GM18526 (cell line): ENCODE measurements around the gene C1S.

Experiments
- POLR2A ChIP-seq: IDR thresholded peaks from 3 replicates; pipeline ENCODE4 v1.6.1; 2011; ENCODE audit not compliant: insufficient read length; ENCODE audit errors: extremely low read depth

Gene C1S

GRCh38 chr12:7092229-7092985, 31.9 kb downstream of the C1S start, which contains the start of gene C1R:
TSS of gene C1R (minus strand) at chr12:7092445. CDS start at chr12:7092388, 57 bp downstream.
- TF ChIP-seq POLR2A = no peak

GRCh38 chr12:7092986-7093460, 32.5 kb downstream of the C1S start:
- TF ChIP-seq POLR2A = no peak

- TF ChIP-seq POLR2A = no peak
These were observed 33.0 kb downstream of the C1S start for GRCh38 chr12:7093486-7093885.

GRCh38 chr12:7093892-7094291, 33.4 kb downstream of the C1S start:
- TF ChIP-seq POLR2A = no peak

DNA sequence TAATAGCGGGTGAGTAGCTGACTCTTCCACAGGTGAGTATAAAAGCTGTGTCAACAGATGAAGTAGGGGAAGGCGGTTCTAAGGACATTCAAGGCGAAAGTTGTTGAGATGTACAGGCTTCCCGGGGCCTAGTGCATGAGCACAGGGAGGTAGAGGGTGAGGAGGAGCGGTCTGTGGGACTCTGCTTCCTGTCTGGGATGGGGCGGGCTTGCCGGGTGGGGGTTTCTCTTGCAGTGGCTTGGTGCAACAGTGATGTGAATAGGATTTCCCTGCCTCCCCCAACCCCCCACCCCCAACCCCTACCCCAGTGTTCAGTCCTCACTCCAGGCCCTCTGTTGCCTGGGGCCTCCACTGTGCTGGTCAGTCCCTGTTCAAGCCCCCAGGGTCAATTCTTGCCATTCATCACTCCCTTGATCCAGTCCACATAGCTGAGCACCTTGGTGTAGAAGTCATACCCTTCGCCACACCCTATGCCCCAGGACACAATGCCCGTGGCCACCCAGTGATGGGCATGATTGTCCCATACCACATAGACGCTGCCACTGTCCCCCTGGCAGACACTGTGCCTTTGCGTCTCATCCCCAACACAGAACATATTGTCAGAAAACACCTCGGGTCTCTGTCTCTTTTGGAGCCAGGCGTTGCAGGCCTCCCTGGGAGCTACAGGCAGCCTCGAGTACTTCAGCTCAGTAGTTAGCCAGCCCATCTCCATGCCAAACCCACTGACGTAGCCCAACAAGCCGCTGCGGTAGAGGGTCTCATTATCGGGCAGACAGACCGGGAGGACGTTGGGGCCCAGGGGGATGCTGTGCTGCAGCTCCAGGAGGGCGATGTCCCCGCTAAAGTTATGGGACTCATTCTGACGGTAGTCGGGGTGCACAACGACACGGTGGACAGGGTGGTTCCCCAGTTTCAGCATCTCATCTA, 35.8 kb downstream of the C1S start:
- TF ChIP-seq POLR2A = no peak

GRCh38 chr12:7096979-7097378, 36.5 kb downstream of the C1S start:
- no peak for TF ChIP-seq POLR2A

DNA sequence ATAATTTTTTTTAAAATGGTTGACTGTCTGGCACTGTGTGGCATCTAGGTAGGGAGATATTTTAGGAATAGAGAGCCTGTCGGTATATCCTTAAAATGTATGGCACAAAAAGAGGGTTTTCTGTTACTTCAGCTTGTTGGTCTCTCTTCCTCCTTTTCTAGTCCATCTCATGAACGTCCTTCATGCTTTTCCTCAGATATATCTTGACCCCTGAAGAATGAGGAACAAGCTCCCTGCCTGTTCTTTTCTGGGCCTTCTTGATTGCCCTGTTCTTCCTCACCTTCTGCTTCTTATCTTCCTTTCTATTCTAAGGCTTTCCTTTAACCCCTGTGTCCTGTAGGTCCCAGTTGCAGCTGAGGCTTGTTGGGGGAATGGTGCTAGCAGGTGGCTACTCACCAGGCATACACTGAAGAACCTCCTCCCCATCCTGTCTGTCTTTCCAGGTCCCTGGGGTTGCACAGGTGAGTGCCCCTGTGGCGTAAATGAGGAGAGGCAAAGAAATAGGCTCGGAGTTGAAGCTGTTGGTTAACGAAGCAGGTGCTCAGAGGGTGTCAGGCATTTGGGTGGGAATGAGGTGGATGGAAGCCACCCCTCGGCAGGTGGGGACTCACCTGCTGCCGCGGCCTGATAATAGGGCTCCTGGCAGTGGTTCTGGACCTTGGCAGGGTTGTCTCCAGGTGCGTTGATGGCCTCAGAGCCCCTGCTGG, 38.9 kb downstream of the C1S start:
- TF ChIP-seq POLR2A = no peak

GRCh38 chr12:7100239-7100638, 39.7 kb downstream of the C1S start:
- TF ChIP-seq POLR2A = no peak

GRCh38 chr12:7101047-7101693, 40.7 kb downstream of the C1S start:
- no peak for TF ChIP-seq POLR2A

DNA sequence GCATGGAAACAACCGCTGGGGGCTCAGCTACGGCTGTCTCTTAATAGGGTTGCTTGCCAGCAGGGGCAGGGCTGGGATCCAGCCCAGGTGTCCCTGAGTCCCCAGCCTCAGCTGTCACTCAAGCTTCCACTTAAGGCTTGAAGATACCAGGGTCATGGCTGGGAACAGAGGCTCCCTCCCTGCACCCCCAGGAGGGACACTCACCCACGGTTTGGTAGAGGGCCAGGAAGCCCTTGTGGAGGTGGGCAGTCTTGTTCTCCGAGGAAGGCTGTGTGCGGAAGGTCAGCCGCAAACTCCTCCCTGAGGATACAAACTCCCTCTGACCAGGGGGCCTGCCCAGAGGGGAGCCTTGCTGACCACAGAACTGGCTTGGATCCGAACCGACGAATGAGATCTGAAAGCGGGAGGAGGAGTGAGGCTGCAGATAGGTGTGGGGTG, 41.2 kb downstream of the C1S start:
- no peak for TF ChIP-seq POLR2A

DNA sequence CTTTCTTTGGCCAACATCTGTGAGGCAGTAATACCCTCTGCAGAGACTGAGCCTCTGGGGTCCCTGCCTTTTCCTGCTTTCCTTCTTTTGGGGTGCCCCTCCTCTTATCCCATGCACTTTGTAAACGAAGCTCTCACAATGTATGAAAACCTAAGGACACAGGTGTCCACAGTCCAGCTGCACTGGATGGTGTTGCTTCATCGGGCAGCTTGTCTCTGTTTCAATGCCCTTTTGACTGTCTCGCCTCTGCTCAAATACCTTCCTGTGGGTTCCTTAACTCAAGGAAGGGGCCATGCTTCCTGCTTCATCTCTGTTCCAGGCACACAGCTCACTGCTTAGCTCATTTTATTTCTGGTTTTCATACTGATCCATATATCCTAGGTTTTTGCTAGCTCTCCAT, 42.1 kb downstream of the C1S start:
- TF ChIP-seq POLR2A = no peak

DNA sequence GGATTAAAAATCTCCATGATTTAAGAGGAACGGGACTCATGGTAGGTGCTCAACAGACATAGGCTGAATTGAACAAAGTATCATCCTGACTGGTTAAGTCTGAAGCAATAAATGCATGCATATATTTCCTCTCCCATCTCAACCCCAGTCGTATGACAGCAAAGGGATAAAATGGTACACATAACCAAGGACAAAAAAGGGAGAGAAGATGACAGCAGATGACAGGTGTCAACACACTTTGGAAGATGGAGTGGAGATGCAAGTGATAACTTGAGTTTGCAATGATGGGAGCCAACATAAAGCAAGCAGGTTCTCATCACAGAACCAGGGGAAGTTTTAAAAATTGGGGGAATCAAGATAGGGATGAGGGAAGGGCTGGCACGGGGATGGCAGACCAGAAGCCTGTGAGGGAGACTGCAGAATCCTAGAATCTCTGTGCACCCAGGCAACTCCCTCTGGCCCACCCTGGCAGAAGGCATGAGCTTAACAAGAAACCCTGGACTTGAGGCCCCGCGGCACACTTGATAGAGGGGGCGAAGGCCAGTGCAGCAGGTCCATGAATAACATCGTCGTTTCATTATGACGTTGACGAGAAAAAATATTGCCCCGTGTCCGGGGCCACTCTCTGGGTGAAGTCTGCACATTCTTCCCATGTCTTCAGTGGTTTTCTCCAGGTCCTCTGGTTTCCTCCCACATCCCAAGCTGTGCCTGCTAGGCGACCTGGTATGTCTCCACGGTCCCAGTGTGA, 43.5 kb downstream of the C1S start:
- TF ChIP-seq POLR2A = no peak

- TF ChIP-seq POLR2A = no peak
These were observed 45.6 kb downstream of the C1S start for GRCh38 chr12:7106082-7106481.

DNA sequence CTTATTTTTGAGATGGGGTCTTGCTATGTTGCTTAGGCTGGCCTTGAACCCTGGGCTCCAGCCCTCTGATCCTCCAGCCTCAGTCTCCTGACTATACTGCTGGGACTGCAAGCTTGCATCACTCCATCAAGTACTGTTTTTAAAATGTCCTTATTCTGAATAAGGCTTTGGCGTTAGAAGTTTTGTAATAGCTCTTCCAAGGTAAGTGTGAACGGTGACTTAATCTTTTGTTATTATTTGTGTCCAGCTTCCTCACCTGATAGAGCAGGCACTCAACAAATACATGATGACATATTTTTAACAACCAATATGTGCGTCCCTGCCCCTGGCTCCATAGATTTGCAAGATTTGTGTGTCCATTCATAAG, 47.1 kb downstream of the C1S start:
- TF ChIP-seq POLR2A = no peak
